ENCODE results near the gene TRPM2. TPM values are rescaled to one million over a fixed set of nuclear protein-coding genes. Genes with fewer than 3 reads are reported as not detected.

Gene TRPM2
- total RNA-seq, 2 experiments from 2014 or later = 1.9 to 2.9 TPM

DNA sequence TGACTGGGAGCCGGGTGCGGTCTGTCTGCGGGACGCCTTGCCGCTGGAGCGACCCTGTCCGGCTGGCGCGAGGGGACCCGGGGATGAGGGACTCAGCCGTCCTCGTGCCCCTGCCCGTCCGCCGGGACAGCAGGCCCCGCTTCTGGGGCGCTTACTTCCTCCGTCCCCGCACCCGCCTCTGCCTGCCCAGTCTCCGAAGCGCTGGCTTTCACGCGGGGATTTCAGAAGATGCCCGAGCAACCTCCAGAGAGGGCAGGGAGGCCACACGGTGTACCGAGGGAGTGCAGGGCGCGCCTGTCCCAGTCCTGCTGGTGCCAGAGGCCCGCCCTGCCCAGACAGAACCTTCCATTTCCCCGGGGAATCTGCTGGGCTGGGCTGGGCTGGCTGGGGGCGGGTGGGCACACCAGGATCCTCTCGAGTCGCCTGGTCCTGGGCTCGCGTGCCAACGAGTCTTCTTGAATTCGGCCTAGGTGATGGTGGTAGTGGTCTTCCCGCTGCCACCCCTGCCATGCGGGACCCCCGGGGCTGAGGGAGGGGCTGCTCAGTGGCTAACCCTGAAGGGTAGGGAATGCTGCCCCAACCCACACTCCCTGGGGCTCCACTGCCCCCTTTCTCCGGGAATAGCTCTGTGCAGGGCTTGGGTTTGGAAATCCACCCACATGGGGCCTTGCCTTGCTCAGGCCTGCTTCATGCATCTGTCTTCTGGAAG lies 2.5 kb upstream of the TRPM2 start:
- no peak for DNase-seq
- H3K4me3 Mint-ChIP-seq = no peak overlapping the region
- ChIA-PET CTCF (no interaction called here), POLR2A (no interaction called here)
- Histone ChIP-seq H3K27me3 (ENCODE audit: control insufficient read depth in 1 of 2, insufficient read depth in 2 of 2, low read length in 2 of 2) (peaks cover 15% of the 10 kb centered on the region in 2 experiments), H3K4me1 (ENCODE audit: insufficient read depth, low read length) (peaks cover 51% of the 10 kb centered on the region), H3K36me3 (ENCODE audit: insufficient read depth, low read length) (no peaks in the 10 kb centered on the region), H3K4me3 (ENCODE audit: low read length) (no peak overlapping the region), H3K9me3 (ENCODE audit: control insufficient read depth in 1 of 2, insufficient read depth in 1 of 2, low read length in 2 of 2) (peaks cover 0 to 5% of the 10 kb centered on the region in 2 experiments), H3K27ac (ENCODE audit: low read depth in 1 of 2, low read length in 2 of 2) (no peak overlapping the region)
- H3K36me3 Mint-ChIP-seq (ENCODE audit: low read depth) = no peaks in the 10 kb centered on the region
- peaks cover 14% of the 10 kb centered on the region for H3K27me3 Mint-ChIP-seq
- no peak for ATAC-seq (ENCODE audit: poor library complexity)
- no peak for TF ChIP-seq CTCF (IDR thresholded peaks at IDR 0.05)
- H3K9me3 Mint-ChIP-seq = no peaks in the 10 kb centered on the region
- no peak overlapping the region for H3K27ac Mint-ChIP-seq
- intact Hi-C loops (cut with DNase I, micrococcal nuclease) = loop anchor here in 1 of 2 experiments (5.0 to 10.0 kb wide), 2 partner anchors 49 to 64 kb away; partner anchors contain the start of gene PFKL
- H3K4me1 Mint-ChIP-seq (ENCODE audit: low read depth) = peaks cover 37% of the 10 kb centered on the region

DNA sequence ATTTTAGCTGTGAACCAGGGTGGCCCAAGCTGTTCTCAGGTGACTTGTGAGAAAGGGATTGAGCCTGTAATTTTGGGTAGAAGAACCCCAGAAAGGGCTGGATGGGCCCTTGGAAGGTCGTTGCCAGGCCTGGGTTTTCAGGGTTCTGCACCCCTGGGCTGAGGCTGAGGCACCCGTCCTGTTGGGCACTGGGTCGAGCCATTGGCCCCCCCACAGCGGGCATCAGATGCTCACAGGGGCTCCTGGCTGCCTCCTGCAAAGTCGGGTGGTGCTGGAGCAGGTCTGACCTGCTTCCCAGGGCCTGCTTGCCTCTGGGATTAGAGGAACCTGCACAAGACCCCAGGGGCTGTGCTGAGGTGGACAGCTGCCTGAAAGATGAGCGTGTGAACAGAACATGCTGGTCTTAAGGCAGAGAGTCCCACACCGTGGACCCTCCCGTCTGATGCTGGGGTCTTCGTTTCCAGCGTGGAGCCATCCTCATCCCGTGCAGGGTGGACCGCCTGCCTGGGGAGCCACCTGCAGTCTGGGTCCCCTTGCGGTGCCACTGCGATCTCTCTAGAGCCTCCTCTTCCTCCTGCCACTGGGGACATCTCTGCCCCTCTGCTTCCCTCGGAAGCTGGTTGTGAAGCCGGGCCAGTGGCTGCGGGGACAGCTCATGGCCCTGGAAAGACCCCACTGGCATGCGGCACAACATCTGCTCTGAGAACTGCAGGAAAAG lies 1.7 kb upstream of the TRPM2 start:
- Mint-ChIP-seq H3K9me3 (no peaks in the 10 kb centered on the region), H3K4me1 (ENCODE audit: low read depth) (peaks cover 44% of the 10 kb centered on the region), H3K27me3 (peaks cover 13% of the 10 kb centered on the region), H3K27ac (no peak overlapping the region), H3K36me3 (ENCODE audit: low read depth) (no peaks in the 10 kb centered on the region), H3K4me3 (no peak overlapping the region)
- no peak for TF ChIP-seq CTCF (IDR thresholded peaks at IDR 0.05)
- Histone ChIP-seq H3K27ac (ENCODE audit: low read depth in 1 of 2, low read length in 2 of 2) (no peak overlapping the region), H3K4me3 (ENCODE audit: low read length) (no peak overlapping the region), H3K36me3 (ENCODE audit: insufficient read depth, low read length) (no peaks in the 10 kb centered on the region), H3K9me3 (ENCODE audit: control insufficient read depth in 1 of 2, insufficient read depth in 1 of 2, low read length in 2 of 2) (peaks cover 0 to 5% of the 10 kb centered on the region in 2 experiments), H3K27me3 (ENCODE audit: control insufficient read depth in 1 of 2, insufficient read depth in 2 of 2, low read length in 2 of 2) (peaks cover 15% of the 10 kb centered on the region in 2 experiments), H3K4me1 (ENCODE audit: insufficient read depth, low read length) (peaks cover 55% of the 10 kb centered on the region)
- DNase-seq = no peak
- no peak for ATAC-seq (ENCODE audit: poor library complexity)
- ChIA-PET CTCF (no interaction called here), POLR2A (no interaction called here)
- intact Hi-C loops (cut with DNase I, micrococcal nuclease) = loop anchor here in 1 of 2 experiments (5.0 to 10.0 kb wide), 2 partner anchors 49 to 63 kb away; partner anchors contain the start of gene PFKL

DNA sequence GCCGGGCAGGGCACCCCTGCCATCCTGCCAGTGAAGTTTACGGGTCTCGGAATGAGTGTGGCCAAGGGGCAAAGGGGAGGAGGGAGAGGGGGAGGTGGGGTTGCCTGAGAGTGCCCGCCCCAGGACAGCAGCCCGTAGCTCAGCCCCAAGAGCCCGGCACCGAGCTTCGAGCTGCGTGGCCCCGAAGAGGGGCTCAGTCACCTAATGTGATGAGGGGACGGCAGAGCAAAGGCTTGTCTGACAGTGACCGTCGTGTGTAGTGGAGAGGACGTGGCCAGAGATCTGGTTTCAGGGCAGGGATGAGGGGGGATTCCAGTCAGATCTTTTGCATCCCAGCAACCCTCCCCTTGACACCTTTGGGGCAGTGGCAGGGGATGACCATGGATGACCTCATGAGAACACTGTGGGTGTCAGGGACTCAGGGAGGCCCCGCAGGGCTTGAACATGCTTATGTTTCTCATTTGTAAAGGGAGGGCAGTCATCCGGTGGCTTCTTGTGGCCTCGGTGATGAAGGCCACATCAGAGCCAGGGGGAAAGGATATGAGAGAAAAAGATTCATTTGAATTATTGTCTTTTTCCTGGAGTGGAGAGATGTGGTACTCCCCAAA lies 1.1 kb upstream of the TRPM2 start:
- no peak overlapping the region for H3K4me3 ChIP-seq (ENCODE audit: low read length)
- ChIA-PET POLR2A (interaction anchor here (1.3 kb wide), 1 partner anchor 13 kb away, joined by 13 read pairs; the partner anchor contains the start of gene CFAP410), CTCF (no interaction called here)
- ATAC-seq (ENCODE audit: poor library complexity) (no peak), DNase-seq (no peak)
- H3K4me1 ChIP-seq (ENCODE audit: insufficient read depth, low read length) = peaks cover 57% of the 10 kb centered on the region
- H3K27ac ChIP-seq (ENCODE audit: low read depth in 1 of 2, low read length in 2 of 2) = no peak overlapping the region
- Mint-ChIP-seq H3K36me3 (ENCODE audit: low read depth) (no peaks in the 10 kb centered on the region), H3K27me3 (peaks cover 10% of the 10 kb centered on the region), H3K27ac (no peak overlapping the region), H3K4me1 (ENCODE audit: low read depth) (peaks cover 44% of the 10 kb centered on the region), H3K4me3 (peak overlapping the region; percentile 80), H3K9me3 (no peaks in the 10 kb centered on the region)
- intact Hi-C loops (cut with DNase I, micrococcal nuclease) = loop anchor here in 1 of 2 experiments (5.0 to 10.0 kb wide), 2 partner anchors 50 to 62 kb away; partner anchors contain the start of gene PFKL
- peaks cover 15% of the 10 kb centered on the region in 2 experiments for H3K27me3 ChIP-seq (ENCODE audit: control insufficient read depth in 1 of 2, insufficient read depth in 2 of 2, low read length in 2 of 2)
- peaks cover 0 to 5% of the 10 kb centered on the region in 2 experiments for H3K9me3 ChIP-seq (ENCODE audit: control insufficient read depth in 1 of 2, insufficient read depth in 1 of 2, low read length in 2 of 2)
- no peak for TF ChIP-seq CTCF (IDR thresholded peaks at IDR 0.05)
- no peaks in the 10 kb centered on the region for H3K36me3 ChIP-seq (ENCODE audit: insufficient read depth, low read length)
